Retina (tissue), 1 donor: Measurements from ENCODE around the gene C2CD3.
"Not testable (repeated sequence)": the region's sequence is repeated elsewhere in the genome, so short reads cannot be mapped to it uniquely, and the experiment has no call there.

ENCODE experiments used
- DNase-seq: peaks from one replicate; pipeline ENCODE4 v3.0.0-alpha.2; 2016

Gene C2CD3

GRCh38 chr11:74000307-74001133, 170.3 kb downstream of the C2CD3 start:
- DNase-seq: no peak

- no peak for DNase-seq
Observed at GRCh38 chr11:73999581-74000306, 171.1 kb downstream of the C2CD3 start.

- no peak for DNase-seq
Observed at GRCh38 chr11:73998846-73999575, 171.8 kb downstream of the C2CD3 start.

GRCh38 chr11:73997120-73997770, 173.6 kb downstream of the C2CD3 start:
- no peak for DNase-seq

GRCh38 chr11:73996161-73996747, 174.5 kb downstream of the C2CD3 start:
- DNase-seq: no peak

- DNase-seq: no peak
Observed at GRCh38 chr11:73995731-73996130, 175.1 kb downstream of the C2CD3 start.

GRCh38 chr11:73995247-73995646, 175.6 kb downstream of the C2CD3 start:
- DNase-seq: no peak

- no peak for DNase-seq
Observed at GRCh38 chr11:73991471-73992006, 179.3 kb downstream of the C2CD3 start.

GRCh38 chr11:73990730-73991129, 180.1 kb downstream of the C2CD3 start:
- no peak for DNase-seq

GRCh38 chr11:73989156-73989555, 181.6 kb downstream of the C2CD3 start:
- no peak for DNase-seq

- no peak for DNase-seq
Observed at GRCh38 chr11:73988227-73988626, 182.6 kb downstream of the C2CD3 start.

- DNase-seq: not testable (repeated sequence)
Observed at GRCh38 chr11:73985661-73986060, 185.1 kb downstream of the C2CD3 start.

- DNase-seq: no peak
Observed at GRCh38 chr11:73983741-73984538, 186.9 kb downstream of the C2CD3 start.

GRCh38 chr11:73982990-73983740, 187.6 kb downstream of the C2CD3 start:
- DNase-seq: peak; percentile 97

- DNase-seq: no peak
Observed at GRCh38 chr11:73982595-73982989, 188.2 kb downstream of the C2CD3 start, which contains the start of gene UCP2. TSS of gene UCP2 (minus strand) at chr11:73982843. CDS start at chr11:73978378, 4,465 bp downstream.

- DNase-seq: no peak
Observed at GRCh38 chr11:73981051-73981805, 189.6 kb downstream of the C2CD3 start.

- DNase-seq: no peak
Observed at GRCh38 chr11:73980001-73980961, 190.5 kb downstream of the C2CD3 start.

GRCh38 chr11:73978576-73979086, 192.2 kb downstream of the C2CD3 start:
- DNase-seq: no peak
